Suppressor macrophage treated with lipopolysaccharide for 1 hour (primary cell): ENCODE data around the gene NAIF1.
A peak's percentile ranks its signal among the peaks of the same experiment; 100 is the strongest.

ENCODE experiments used
- DNase-seq, 3 donors: peaks; one replicate each; pipeline ENCODE4 v3.0.0-alpha.2; 2020 to 2022

NAIF1 gene

DNA sequence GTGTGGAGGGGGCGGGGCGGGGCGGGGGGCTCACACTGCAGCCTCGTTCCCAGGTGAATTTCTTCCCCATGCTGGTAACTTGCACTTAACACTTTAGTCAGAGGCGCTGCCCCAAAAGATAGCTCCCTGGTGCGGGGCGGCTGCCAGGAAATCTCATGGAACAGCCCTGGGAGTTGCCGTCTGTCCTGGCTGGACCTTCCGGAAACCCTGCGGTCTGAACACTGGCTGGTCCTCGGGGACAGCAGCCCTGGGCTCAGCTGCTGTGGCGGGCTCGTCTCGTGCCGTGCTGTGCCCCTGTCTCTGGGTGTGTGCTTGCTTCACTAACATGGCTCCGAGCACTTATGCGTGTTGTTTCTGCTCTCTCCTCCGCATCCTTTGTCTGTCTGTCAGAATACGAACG lies 34.6 kb upstream of the NAIF1 start:
- DNase-seq, result no peak

- no peak for DNase-seq
Observed at GRCh38 chr9:128101231-128101661, 34.1 kb upstream of the NAIF1 start.

- no peak for DNase-seq
Observed at GRCh38 chr9:128100581-128100980, 33.5 kb upstream of the NAIF1 start.

GRCh38 chr9:128099932-128100491 lies 32.9 kb upstream of the NAIF1 start:
- peak; percentile 19 to 37 (median 27) for DNase-seq

DNA sequence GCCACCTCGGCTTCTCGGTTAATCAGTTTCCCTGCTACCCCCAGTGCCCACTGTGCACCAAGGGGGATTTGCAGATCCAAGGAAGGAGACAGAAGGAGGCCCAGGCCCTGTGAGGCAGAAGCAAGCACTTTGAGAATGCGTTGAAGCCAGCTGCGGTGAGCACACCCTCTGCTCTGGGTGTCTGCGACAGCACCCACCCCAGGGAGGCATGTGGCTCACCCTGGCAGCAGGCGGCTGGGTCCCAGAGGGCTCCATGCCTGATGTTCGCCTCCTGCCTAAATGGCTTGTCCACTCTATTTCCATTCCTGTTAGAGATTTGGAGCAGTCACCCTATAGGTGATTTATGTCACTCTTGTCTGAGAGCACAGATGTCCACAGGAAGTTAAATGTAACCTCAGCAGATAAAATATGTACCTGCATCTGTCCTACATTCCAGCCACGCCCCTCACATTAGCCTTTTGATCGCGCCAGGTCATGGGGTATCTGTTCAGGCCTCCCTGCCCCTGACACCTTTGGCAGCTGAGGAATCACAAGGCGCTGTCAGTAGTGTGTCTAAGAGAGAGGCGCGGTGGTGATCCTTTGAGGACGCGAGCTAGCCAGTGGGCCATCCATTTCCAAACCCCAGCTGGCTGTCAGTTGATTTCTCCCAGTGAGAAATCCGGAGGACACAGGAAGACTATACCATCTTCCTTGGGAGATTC lies 32.3 kb upstream of the NAIF1 start:
- DNase-seq, result no peak

GRCh38 chr9:128098297-128099230 lies 31.4 kb upstream of the NAIF1 start:
- peak; percentile 94 to 97 (median 94) for DNase-seq

GRCh38 chr9:128097543-128098296 lies 30.6 kb upstream of the NAIF1 start:
- peak in 2 of 3 donors; percentile 34 to 37 for DNase-seq

DNA sequence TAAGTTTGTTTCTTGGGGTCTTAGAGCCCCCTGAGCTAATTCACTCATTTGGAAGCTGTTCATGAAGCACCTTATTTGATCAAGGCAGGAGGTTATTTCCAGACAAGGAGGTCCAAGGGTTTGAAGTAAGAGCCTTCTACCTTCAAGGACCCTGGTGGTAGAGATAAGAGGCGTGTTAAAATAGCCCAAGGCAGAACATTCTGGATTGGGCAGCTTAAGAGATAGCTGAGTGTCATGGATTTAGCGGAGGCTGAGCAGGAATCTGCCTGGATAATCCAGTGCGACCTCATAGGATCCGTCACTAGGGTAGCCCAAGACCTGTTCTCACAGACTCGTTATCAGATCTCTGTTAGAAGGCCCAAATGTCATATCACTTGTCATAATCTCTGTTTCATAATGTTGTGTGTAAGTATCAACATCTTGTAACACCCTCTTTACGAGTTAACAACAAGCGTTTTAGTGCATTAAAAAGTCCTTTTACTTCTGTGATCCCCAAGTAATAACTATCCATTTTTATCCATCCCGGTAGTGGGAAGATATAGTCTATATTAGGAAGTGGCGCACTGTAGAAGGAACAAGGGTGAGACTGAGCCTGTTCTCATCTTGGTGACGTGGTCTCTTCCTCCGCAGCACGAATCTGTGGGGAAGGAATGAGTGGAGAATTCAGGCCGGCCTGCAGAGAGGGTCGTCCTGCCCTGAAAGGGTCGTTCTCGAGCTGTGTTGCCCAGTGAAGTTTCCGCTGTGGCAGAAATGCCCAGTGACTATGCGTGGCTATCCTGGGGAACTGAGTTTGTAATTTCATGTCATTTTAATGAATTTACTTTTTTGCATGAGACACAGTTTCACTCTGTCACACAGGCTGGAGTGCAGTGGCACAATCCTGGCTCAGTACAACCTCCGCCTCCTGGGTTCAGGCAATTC lies 29.8 kb upstream of the NAIF1 start:
- DNase-seq, result no peak

DNA sequence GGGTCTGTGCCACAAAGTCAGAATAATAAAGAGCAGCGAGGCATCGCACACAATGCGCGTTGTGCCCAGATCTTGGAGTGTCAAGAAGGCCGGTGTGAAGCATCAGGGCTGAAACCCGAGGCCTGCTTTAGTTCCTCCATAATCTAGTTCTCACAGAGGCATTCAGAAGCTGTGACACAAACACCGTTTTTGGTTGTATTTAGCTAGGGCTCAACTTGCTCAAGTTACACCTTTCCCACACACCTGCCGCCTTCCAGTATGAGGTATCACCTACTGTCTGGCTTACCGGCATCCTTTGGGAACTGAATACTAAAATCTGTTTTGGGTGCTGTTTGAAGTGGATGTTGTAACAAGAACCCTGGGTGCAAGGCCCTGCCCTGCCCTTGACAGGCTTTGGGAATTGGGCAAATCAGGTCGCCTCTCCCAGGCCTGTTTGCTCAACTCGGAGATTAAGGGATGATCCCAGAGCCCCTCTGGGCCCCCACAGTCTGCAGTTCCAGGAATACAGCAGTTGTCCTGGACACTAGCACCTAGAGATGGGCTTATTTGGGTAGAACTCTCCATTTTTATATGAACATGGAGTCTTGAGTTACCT lies 27.9 kb upstream of the NAIF1 start:
- DNase-seq, result no peak

DNA sequence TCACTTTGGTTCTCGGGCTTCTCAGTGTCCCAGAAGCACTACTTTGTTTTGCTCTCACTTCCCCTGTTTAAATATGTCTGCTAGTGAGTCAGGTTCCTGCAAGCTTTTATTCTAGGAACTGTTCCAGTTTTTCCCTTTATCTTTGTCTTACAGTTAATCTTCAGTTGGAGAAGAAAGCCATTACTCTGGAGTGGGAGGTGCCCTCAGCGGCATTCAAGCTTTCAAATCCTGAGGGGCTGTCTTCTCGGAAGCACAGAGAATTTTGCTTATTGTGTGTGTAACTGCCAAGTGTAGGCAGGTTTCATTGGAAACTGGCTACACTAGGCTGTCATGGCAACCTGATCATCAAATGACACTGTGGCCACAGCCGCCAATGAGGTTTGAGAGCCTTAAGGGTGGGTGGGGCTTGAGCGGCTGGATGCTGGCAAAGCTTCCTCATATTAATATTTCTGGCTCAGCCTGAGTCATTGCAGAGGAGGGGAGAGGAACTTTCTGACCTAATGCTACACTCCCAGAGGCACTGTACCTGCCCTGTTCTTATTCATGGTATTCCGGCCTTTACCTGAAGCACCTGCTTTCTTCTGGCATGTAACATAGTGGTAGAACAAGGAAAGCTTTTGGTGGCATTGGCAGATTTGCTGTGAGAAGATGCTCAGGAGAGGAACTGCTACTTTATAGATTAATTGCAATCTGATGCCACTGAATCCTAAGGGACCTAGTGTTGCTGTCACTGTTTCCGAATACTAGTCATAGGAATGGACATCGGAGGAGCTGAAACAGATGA lies 27.2 kb upstream of the NAIF1 start:
- peak; percentile 93 to 96 (median 96) for DNase-seq

DNA sequence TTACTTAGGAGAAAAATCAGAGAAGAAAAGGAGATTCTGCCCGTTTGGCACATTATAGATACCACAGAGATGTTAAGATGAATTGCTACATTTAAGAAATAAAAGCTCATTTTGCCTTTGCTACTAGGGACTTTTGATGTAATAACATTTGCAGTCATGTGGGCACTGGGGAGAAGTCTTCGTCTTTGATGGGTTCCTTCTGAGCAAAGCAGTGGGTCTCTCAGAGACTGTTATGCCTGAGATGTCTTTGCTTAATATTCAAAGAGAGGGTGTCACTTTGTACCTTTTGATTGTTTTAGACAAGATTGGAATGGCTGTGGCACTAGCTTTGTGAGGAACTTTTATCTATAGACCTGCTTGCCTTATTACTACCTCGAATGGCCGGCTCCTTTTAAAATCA lies 25.9 kb upstream of the NAIF1 start:
- no peak for DNase-seq

DNA sequence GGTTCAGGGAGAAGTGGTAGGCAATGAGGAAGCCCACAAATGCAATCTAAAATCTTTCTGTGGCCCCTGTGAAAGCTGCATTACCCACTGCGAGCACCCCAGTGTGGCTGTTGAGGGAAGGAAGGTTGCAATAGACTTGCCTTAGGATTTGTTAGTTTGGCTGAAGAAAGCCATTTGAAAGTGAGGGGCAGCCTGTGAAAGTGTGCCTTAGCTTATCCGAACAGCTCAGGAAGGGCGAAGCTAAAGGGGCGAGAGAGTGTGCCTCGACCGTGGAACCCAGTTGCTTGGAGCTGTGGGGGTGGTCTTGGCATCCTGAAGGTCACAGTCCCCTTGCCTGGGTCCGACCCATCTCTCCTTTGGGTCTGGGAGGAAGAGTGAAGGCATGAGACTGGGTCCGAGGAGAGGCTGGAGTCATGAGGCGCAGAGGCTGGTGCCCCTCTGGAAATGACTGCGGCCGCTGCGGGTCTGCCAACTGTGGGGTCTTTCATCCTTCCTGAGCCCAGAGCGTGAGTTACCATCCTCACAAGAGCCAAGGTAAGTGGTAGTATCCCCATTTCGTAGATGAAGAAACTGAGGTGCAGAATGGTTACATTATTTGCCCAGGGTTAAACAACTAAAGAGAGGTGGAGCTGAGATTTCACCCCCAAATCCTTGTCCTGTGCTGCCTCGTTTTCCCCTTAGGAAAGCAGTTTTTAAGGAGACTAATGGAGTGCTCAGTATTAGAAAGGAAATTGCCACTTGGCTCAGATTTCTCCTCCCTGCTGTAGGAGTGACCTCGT lies 25.3 kb upstream of the NAIF1 start:
- DNase-seq, result no peak

- DNase-seq, result no peak
Observed at GRCh38 chr9:128091571-128091970, 24.5 kb upstream of the NAIF1 start.

DNA sequence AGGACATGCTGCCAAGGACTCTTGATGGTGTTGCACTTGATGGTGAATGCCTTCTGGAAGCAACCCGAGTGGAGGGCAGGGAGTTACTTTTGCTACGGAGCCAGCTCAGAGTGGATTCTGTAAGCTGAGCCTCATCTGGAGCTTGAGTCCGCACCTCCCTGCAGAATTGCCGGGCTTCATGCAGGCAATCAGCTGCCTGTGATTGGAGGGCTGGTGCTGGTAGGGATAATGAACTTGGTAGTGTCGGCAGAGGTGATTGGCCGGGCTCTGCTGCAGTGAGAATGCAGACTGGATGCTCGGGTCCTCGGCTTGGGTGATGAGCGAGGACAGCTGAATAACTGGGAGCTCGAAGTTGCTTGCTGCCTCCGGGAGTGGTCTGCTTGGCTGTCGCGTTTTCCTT lies 24.0 kb upstream of the NAIF1 start:
- DNase-seq, result no peak

- DNase-seq, result no peak
Observed at GRCh38 chr9:128089299-128089698, 22.2 kb upstream of the NAIF1 start.

GRCh38 chr9:128088253-128088945 lies 21.3 kb upstream of the NAIF1 start:
- DNase-seq, result no peak

DNA sequence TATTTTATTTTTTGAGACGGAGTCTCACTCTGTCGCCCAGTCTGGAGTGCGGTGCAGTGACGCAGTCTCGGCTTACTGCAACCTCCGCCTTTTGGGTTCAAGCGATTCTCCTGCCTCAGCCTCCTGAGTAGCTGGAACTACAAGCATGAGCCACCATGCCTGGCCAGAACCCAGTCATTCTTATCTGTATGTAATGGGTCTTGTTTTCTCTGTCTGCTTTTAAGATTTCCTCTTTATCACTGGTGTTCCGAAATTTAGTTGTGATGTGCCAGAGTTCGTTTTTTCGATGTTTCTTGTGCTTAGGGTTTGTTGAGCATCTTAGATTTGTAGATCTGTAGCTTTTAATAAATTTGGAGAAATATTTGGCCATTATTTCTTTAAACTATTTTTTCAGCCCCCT lies 20.1 kb upstream of the NAIF1 start:
- no peak for DNase-seq

GRCh38 chr9:128085943-128086342 lies 18.8 kb upstream of the NAIF1 start:
- no peak for DNase-seq

DNA sequence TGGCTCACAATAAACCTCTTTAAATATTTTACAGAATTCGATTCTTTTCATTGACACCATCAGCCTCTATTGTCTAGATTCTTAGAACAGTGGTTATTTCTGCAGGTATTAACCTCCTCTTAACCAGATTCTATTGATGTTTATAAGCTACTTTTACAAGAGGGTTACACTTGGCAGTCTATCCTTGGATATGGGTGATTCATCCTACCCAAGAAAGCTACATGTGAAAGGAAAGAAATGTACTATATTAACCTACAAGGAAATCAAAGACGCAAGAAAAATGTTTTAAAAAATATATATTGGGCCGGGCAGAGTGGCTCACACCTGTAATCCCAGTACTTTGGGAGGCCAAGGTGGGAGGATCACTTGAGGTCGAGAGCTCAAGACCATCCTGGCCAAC lies 17.6 kb upstream of the NAIF1 start:
- no peak for DNase-seq
